ENCODE measurements around the gene SEC14L5.

Gene SEC14L5

DNA sequence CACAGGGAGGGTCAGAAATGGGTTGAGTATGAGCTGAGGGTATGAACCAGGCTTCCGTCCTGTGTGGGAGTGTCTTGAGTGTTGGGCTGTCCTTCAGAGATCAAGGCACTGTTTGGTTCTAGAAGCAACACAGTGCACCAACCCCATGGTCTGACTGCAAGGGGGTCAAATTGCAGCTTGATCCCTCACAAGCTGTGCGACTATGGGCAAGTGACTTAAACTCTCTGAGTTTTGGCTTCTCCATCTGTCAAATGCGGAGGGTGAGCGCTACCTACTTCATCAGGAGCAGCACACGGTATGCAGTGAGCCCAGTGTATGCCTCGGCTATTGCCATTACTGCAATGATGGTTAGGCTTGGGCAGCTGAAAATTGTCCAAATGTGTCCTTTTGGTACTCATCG, 21.0 kb downstream of the SEC14L5 start:
- FAIRE-seq (no peak), DNase-seq (ENCODE audit: insufficient read length) (no peak)
- no peak for TF ChIP-seq POLR2AphosphoS5 (IDR thresholded peaks at IDR 0.05; ENCODE audit: low read depth, low read length)
- no peak for TF ChIP-seq POLR2A (IDR thresholded peaks at IDR 0.05; ENCODE audit: low read depth, low read length)
- TF ChIP-seq TAF1 (IDR thresholded peaks at IDR 0.05; ENCODE audit: borderline replicate concordance, low read depth, low read length), result no peak

DNA sequence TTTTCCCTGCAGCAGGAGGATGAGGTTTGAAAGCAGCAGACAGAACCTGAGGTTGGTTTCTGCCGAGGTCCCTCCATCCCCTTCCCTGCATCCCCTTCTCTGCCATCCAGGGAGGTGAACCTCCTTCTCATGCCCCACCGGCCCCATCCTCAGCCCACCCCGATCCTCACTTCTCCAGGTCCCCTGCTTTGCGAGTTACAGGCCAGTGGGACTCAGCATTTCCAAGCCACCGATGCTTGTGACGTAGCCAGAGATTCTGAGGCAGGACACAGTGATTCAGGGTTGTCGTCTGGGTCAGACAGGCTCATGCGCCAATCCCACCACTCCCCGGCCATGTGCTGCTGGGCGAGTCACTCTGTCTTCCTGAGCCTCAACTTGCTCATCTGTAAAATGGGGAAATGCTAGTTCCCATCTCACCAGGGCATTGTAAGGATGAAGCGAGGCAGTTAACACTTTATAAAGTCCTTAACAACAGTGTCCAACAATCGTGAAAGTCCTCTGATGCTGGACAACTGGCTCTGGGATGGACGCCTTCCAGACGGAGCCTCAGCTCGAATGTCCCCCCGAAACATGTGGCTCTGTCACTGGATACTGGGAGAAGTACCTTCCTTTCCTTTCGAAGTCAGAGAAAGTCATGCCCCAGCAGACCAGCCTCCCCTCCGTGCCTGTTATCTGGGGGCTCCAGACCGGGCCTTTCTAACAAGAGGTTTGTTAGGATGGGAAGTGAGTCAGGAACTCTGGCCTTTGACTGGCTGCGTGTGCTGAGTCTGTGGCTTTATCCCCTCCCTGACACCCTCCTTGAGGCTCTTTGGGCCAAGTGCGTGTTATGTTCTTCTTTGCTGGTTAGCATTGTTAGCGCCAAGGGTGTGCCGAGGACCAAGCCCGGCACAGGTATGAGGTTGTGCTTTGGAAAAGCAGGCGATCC, 21.9 kb downstream of the SEC14L5 start:
- FAIRE-seq (no peak), DNase-seq (ENCODE audit: insufficient read length) (no peak)
- TF ChIP-seq POLR2A (IDR thresholded peaks at IDR 0.05; ENCODE audit: low read depth, low read length), result no peak
- TF ChIP-seq POLR2AphosphoS5 (IDR thresholded peaks at IDR 0.05; ENCODE audit: low read depth, low read length), result no peak
- no peak for TF ChIP-seq TAF1 (IDR thresholded peaks at IDR 0.05; ENCODE audit: borderline replicate concordance, low read depth, low read length)

DNA sequence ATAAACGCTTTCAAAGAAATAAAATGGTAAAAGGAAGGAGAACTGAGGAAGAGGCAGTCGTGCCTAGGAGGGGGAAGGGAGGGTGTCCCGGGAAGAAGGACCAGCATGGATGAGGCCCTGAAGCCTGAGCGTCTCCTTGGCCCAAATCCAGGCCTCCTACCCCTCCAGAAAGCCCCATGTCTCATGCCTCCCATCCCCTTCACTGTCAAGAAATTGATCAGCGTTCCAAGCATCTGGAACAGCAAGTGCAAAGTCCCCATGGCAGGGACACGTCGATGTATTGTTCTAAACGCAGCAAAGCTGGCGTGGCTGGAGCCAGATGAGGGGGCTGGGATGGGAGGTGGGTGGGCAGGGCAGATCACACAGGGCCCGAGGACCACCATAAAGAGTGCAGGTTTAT, 22.6 kb downstream of the SEC14L5 start:
- no peak for TF ChIP-seq TAF1 (IDR thresholded peaks at IDR 0.05; ENCODE audit: borderline replicate concordance, low read depth, low read length)
- no peak for TF ChIP-seq POLR2A (IDR thresholded peaks at IDR 0.05; ENCODE audit: low read depth, low read length)
- no peak for TF ChIP-seq POLR2AphosphoS5 (IDR thresholded peaks at IDR 0.05; ENCODE audit: low read depth, low read length)
- FAIRE-seq (no peak), DNase-seq (ENCODE audit: insufficient read length) (no peak)

DNA sequence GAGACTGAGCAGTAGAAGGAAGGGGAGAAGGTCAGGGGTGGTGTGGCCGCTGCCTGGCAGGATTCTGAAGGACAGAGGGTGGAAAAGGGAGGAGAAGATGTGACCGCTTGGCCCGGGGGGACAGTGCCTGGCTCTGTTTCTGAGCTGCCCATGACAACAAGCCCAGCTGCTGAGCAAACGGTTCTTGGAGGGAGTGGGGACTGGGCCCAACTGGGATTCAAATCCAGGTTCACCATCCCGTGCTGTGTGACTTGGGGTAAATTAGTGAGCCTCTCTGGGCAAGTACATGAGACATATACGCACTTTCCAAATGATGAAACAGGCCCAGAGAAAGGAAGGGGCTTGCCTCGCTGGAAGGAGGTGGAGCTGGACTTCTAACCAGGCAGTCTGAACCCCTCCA, 23.3 kb downstream of the SEC14L5 start:
- DNase-seq (ENCODE audit: insufficient read length) (no peak), FAIRE-seq (no peak)
- TF ChIP-seq POLR2AphosphoS5 (IDR thresholded peaks at IDR 0.05; ENCODE audit: low read depth, low read length) (no peak), POLR2A (IDR thresholded peaks at IDR 0.05; ENCODE audit: low read depth, low read length) (no peak), TAF1 (IDR thresholded peaks at IDR 0.05; ENCODE audit: borderline replicate concordance, low read depth, low read length) (no peak)

DNA sequence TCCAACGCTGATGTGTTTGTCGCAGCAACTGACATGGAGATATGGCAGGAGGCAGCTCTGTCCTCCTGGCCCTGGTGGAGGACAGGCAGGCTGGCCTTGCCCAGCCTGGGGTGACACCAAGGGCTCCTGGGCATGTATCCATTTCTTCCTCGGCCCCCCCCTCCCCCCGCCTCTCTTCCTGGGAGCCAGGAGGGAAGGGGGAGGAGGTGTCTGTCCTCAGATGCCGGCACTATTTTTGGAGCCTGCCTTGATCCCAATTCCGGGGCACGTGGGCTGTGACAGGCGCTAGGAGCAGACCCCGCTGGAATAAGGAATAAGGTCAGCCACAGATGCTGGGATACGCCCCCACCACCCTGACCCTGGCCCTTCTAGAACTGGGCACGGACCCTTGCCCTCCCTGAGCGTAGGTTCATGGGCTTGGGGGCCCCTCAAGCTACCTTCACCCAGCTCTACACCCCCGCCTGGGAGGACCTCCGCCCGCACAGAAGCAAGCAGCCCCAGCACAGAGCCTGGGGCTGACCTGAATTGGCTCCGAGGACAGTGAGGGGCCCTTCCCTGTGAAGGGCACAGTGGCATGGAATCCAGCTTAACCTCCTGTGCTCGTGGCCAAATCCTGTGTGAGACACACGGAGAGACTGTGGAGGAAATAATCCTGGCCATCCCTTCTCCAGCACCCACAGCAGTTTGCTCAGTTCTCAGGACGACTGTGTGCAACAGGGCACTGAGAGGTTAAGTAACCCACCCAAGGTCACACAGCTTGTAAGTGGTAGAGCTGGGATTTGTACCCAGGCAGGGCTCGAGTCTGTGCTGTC, 24.1 kb downstream of the SEC14L5 start:
- FAIRE-seq (no peak), DNase-seq (ENCODE audit: insufficient read length) (no peak)
- TF ChIP-seq POLR2AphosphoS5 (IDR thresholded peaks at IDR 0.05; ENCODE audit: low read depth, low read length), result no peak
- no peak for TF ChIP-seq TAF1 (IDR thresholded peaks at IDR 0.05; ENCODE audit: borderline replicate concordance, low read depth, low read length)
- TF ChIP-seq POLR2A (IDR thresholded peaks at IDR 0.05; ENCODE audit: low read depth, low read length), result no peak

DNA sequence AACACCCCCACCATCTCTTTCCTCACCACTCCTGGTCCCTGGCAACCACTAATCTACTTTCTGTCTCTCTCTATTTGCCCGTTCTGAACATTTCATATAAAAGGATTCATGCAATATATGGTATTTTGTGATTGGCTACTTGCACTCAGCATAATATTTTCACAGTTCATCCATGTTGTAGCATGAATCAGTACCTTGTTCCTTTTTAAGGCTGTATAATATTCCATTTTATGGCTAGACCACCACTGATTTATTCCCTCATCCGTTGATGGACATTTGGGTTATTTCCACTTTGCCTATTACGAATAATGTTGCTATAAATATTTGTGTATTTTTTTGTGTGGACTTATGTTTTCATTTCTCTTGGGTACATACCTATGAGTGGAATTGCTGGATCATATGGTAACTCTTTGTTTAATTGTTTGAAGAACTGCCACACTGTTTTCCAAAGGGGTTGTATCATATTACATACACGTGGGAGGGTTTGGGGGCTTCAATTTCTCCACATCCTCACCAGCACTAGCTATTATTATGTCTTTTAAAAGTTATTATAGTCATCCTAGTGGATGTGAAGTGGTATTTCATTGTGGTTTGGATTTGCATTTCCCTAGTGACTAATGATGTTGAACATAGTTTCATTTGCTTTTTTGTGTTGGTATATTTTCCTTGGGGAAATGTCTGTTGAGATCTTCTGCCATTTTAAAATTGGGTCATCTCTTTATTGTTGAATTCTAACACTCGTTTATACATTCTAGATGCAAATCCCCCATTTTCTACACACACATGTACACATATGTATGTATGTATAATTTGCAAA, 26.3 kb downstream of the SEC14L5 start:
- DNase-seq (ENCODE audit: insufficient read length), result no peak
- FAIRE-seq, result no peak
- no peak for TF ChIP-seq POLR2AphosphoS5 (IDR thresholded peaks at IDR 0.05; ENCODE audit: low read depth, low read length)
- no peak for TF ChIP-seq TAF1 (IDR thresholded peaks at IDR 0.05; ENCODE audit: borderline replicate concordance, low read depth, low read length)
- no peak for TF ChIP-seq POLR2A (IDR thresholded peaks at IDR 0.05; ENCODE audit: low read depth, low read length)

DNA sequence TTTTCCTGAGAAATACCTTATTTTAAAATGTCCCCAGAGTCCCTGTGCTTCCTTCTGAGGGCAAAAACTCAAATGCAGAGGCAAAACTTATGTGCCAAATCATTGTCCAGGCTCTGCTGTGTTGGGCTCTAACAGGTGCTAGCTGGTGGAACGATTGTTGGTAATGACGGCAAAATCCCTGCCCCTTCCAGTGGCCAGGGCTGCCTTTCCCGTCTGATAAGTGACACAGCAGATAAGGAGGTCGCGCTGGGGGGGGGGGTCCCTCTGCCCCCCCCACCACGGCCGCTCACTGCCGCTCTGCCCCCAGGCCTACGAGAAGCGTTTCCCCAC, 29.1 kb downstream of the SEC14L5 start:
- DNase-seq (ENCODE audit: insufficient read length) (no peak), FAIRE-seq (no peak)
- TF ChIP-seq POLR2A (IDR thresholded peaks at IDR 0.05; ENCODE audit: low read depth, low read length) (no peak), POLR2AphosphoS5 (IDR thresholded peaks at IDR 0.05; ENCODE audit: low read depth, low read length) (no peak), TAF1 (IDR thresholded peaks at IDR 0.05; ENCODE audit: borderline replicate concordance, low read depth, low read length) (no peak)

DNA sequence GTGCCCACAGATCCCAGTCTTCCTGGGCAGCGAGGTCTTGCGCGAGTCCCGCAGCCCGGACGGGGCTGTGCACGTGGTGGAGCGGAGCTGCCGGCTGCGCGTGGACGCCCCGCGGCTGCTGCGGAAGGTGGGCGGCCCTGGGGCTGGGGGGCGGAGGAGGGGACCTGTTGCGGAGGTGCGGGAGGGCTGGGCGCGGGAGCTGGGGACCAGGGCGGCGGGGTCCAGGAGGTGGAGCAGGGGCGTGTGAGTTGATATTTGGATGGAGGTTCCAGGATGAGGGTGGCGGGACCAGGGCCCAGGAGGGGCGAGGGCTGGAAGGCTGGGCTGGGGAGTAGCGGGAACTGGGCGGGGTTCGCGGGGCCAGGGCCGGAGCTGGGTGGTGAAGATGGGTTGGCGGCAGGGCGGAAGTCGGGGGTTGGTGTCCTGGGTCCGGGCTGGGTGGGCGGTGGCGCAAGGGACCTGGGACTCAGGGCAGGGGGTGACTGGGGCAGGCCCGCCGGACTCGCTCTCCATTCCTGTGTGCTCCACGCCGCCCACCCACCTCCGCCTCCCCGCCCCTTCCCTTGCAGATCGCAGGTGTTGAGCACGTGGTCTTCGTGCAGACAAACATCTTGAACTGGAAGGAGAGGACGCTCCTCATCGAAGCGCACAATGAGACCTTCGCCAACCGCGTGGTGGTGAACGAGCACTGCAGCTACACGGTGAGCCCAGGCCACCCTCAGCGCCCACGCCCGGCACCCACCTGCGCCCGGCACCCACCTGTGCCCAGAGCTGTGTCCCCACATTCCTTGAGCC, 29.6 kb downstream of the SEC14L5 start:
- no peak for DNase-seq (ENCODE audit: insufficient read length)
- FAIRE-seq, result no peak
- no peak for TF ChIP-seq POLR2A (IDR thresholded peaks at IDR 0.05; ENCODE audit: low read depth, low read length)

DNA sequence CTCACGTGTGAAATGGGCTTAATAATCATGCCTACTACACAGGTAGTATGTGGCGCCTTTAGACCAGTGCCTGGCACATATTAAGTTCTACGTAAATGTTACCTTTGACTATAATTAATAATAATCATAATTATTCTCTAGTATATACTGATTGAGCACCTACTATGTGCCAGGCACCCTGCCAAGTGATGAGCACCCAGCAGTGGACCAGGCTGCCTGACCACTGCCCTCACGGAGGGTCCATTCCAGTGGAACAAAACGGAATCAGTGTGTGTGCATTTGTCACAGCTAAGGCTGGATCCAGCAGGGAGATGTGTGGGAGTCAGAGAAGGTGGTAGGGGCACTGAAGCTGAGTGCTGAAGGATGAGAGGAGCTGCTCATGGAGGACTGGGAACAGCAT, 30.5 kb downstream of the SEC14L5 start:
- TF ChIP-seq POLR2A (IDR thresholded peaks at IDR 0.05; ENCODE audit: low read depth, low read length) (no peak), TAF1 (IDR thresholded peaks at IDR 0.05; ENCODE audit: borderline replicate concordance, low read depth, low read length) (no peak), POLR2AphosphoS5 (IDR thresholded peaks at IDR 0.05; ENCODE audit: low read depth, low read length) (no peak)
- DNase-seq (ENCODE audit: insufficient read length) (no peak), FAIRE-seq (no peak)

DNA sequence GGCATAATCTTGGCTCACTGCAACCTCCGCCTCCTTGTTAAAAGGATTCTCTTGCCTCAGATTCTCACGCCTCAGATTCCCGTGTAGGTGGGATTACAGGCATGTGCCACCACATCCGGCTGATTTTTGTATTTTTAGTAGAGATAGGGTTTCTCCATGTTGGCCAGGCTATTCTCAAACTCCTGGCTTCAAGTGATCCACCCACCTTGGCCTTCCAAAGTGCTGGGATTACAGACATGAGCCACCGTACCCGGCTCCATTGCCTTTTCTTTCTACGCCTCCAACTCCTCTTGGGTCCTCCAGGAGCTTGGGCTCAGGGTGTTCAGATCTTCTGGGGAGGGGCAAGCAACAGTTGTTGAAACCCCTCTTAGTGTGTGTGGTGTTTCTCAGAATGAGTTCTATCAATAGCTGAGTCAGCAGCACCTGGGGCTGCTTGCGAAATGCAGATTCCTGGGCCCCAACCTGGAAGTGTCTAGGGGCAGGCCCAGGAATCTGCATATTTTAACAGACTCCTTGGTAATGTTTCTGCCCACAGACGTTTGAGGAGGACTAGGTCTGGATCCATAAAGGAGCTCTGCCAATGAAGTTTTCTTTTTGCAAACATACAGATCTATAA, 31.4 kb downstream of the SEC14L5 start:
- no peak for TF ChIP-seq POLR2AphosphoS5 (IDR thresholded peaks at IDR 0.05; ENCODE audit: low read depth, low read length)
- TF ChIP-seq TAF1 (IDR thresholded peaks at IDR 0.05; ENCODE audit: borderline replicate concordance, low read depth, low read length), result no peak
- no peak for TF ChIP-seq POLR2A (IDR thresholded peaks at IDR 0.05; ENCODE audit: low read depth, low read length)
- DNase-seq (ENCODE audit: insufficient read length), result no peak
- FAIRE-seq, result no peak
